H1 (cell line): ENCODE measurements around the gene ZFP36L1. TPM values are rescaled to one million over a fixed set of nuclear protein-coding genes. Genes with fewer than 3 reads are reported as not detected.

Experiments used
- CTCF ChIA-PET: fragments of 300-600 bp; sonication (Branson Sonifier 250); formaldehyde crosslinking; loops from one replicate; lab custom pipeline; 2021; ENCODE audit not compliant: partially characterized antibody; lab: Charles Lee
- POLR2A ChIA-PET: fragments of 300-600 bp; sonication (Branson Sonifier 250); formaldehyde crosslinking; loops from one replicate; lab custom pipeline; 2021; ENCODE audit warnings: inconsistent platforms; ENCODE audit not compliant: partially characterized antibody; lab: Charles Lee
- DNase-seq, 2 experiments: peaks; one replicate each; pipeline versions ENCODE4 v3.0.0 to v3.0.0-alpha.2; 2010 to 2022; ENCODE audit warnings: low spot score in 2 of 2, low read depth in 1 of 2, mixed read lengths in 1 of 2
- FAIRE-seq: peaks from 2 replicates; lab custom pipeline; 2011; peaks lifted over from hg19 to GRCh38; lab: Jason Lieb, UNC
- H2AFZ ChIP-seq: 2 replicates; pipeline ENCODE4 v1.8.1; 2012; ENCODE audit warnings: low read length, inconsistent platforms
- H2AK5ac ChIP-seq: 2 replicates; pipeline ENCODE4 v1.6.1; 2013; ENCODE audit warnings: low read depth, low read length
- H2BK120ac ChIP-seq: replicated peaks from 2 replicates; pipeline ENCODE3; 2013; ENCODE audit warnings: low read depth, low read length, inconsistent platforms
- H2BK12ac ChIP-seq: 2 replicates; pipeline ENCODE4 v1.6.1; 2013; ENCODE audit warnings: low read depth, low read length
- H2BK15ac ChIP-seq: 2 replicates; pipeline ENCODE4 v1.6.1; 2013; ENCODE audit warnings: low read length
- H2BK20ac ChIP-seq: 2 replicates; pipeline ENCODE4 v1.6.1; 2013; ENCODE audit warnings: low read length
- H2BK5ac ChIP-seq: 2 replicates; pipeline ENCODE4 v1.6.1; 2013; ENCODE audit warnings: low read depth, low read length
- H3K14ac ChIP-seq: 2 replicates; pipeline ENCODE4 v1.6.1; 2013; ENCODE audit warnings: inconsistent platforms; ENCODE audit not compliant: insufficient read length
- H3K18ac ChIP-seq: 2 replicates; pipeline ENCODE4 v1.6.1; 2013; ENCODE audit warnings: low read length; ENCODE audit errors: extremely low read depth
- H3K23ac ChIP-seq: 2 replicates; pipeline ENCODE4 v1.6.1; 2013; ENCODE audit warnings: inconsistent platforms; ENCODE audit not compliant: insufficient read length
- H3K23me2 ChIP-seq: 2 replicates; pipeline ENCODE4 v1.6.1; 2013; ENCODE audit warnings: low read depth, low read length
- H3K27ac ChIP-seq: 2 replicates; pipeline ENCODE4 v1.6.1; 2011; ENCODE audit warnings: low read depth, low read length, inconsistent platforms
- H3K27me3 ChIP-seq, 4 experiments: replicated peaks in 1 of 4; 1 replicate in 1 of 4; 2 replicates in 3 of 4; pipeline versions ENCODE4 v1.6.1 to v1.8.1; 2011 to 2013; ENCODE audit warnings: low read length in 3 of 4, mild to moderate bottlenecking in 3 of 4, inconsistent platforms in 2 of 4, mixed read lengths in 2 of 4, moderate library complexity in 1 of 4; ENCODE audit not compliant: control insufficient read depth in 3 of 4, insufficient read depth in 3 of 4; ENCODE audit errors: extremely low read depth in 1 of 4
- H3K36me3 ChIP-seq, 4 experiments: 2 replicates each; pipeline versions ENCODE4 v1.6.1 to v1.8.1; 2011 to 2013; ENCODE audit warnings: mild to moderate bottlenecking in 4 of 4, low read length in 3 of 4, moderate library complexity in 2 of 4, control low read depth in 1 of 4, inconsistent platforms in 1 of 4; ENCODE audit not compliant: insufficient read depth in 4 of 4, control insufficient read depth in 2 of 4
- H3K4ac ChIP-seq: replicated peaks from 2 replicates; pipeline ENCODE3; 2013; ENCODE audit warnings: low read length, low read depth, mixed read lengths, inconsistent platforms; ENCODE audit not compliant: insufficient read length
- H3K4me1 ChIP-seq, 4 experiments: replicated peaks in 1 of 4; 1 replicate in 1 of 4; 2 replicates in 3 of 4; pipeline versions ENCODE4 v1.6.1 to v1.8.1; 2011 to 2013; ENCODE audit warnings: low read length in 3 of 4, inconsistent platforms in 2 of 4, mixed read lengths in 1 of 4; ENCODE audit not compliant: insufficient read depth in 4 of 4, control insufficient read depth in 3 of 4
- H3K4me2 ChIP-seq, 2 experiments: 2 replicates each; pipeline versions ENCODE4 v1.6.1 to v1.8.1; 2011 to 2013; ENCODE audit warnings: low read depth in 2 of 2, low read length in 2 of 2, control low read depth in 1 of 2, inconsistent platforms in 1 of 2, mild to moderate bottlenecking in 1 of 2; ENCODE audit not compliant: insufficient read depth in 1 of 2
- H3K4me3 ChIP-seq, 4 experiments: fragments of 200-600, 300-600 bp in 1 of 4; sonication (generic), shearing (Covaris generic), sonication (Bioruptor Twin) in 1 of 4; 2 replicates each; pipeline versions ENCODE4 v1.5.1 to v1.8.1; 2011 to 2016; ENCODE audit warnings: low read length in 4 of 4, low read depth in 3 of 4, control low read depth in 2 of 4, inconsistent platforms in 2 of 4, mild to moderate bottlenecking in 2 of 4, mixed read lengths in 1 of 4, moderate library complexity in 1 of 4; ENCODE audit not compliant: insufficient read depth in 2 of 4; ENCODE audit errors: extremely low read depth in 1 of 4
- H3K56ac ChIP-seq: replicated peaks from 2 replicates; pipeline ENCODE3; 2013; ENCODE audit warnings: low read depth, mild to moderate bottlenecking, mixed read lengths, low read length, inconsistent platforms; ENCODE audit not compliant: insufficient read length
- H3K79me1 ChIP-seq: 2 replicates; pipeline ENCODE4 v1.6.1; 2013; ENCODE audit warnings: low read depth, low read length, control low read depth
- H3K79me2 ChIP-seq, 2 experiments: 2 replicates each; pipeline versions ENCODE4 v1.6.1 to v1.8.1; 2012 to 2013; ENCODE audit warnings: low read length in 2 of 2, mild to moderate bottlenecking in 2 of 2, inconsistent platforms in 1 of 2; ENCODE audit not compliant: insufficient read depth in 2 of 2, control insufficient read depth in 1 of 2
- H3K9ac ChIP-seq, 4 experiments: replicated peaks in 1 of 4; 1 replicate in 1 of 4; 2 replicates in 3 of 4; pipeline versions ENCODE4 v1.6.1 to v1.8.1; 2011 to 2013; ENCODE audit warnings: low read depth in 3 of 4, low read length in 3 of 4, control low read depth in 2 of 4, mild to moderate bottlenecking in 2 of 4, moderate library complexity in 2 of 4, inconsistent platforms in 1 of 4; ENCODE audit errors: extremely low read depth in 1 of 4
- H3K9me3 ChIP-seq, 2 experiments: 2 replicates each; pipeline versions ENCODE4 v1.6.1 to v1.8.1; 2012 to 2013; ENCODE audit warnings: mild to moderate bottlenecking in 2 of 2, moderate library complexity in 2 of 2, control low read depth in 1 of 2, inconsistent platforms in 1 of 2, low read depth in 1 of 2, low read length in 1 of 2, mixed read lengths in 1 of 2; ENCODE audit not compliant: insufficient read depth in 2 of 2
- H4K20me1 ChIP-seq, 2 experiments: replicated peaks in 1 of 2; 2 replicates each; pipeline versions ENCODE3 to v1.8.1; 2011 to 2013; ENCODE audit warnings: inconsistent platforms in 2 of 2, low read length in 2 of 2, mild to moderate bottlenecking in 1 of 2; ENCODE audit not compliant: insufficient read depth in 2 of 2, control insufficient read depth in 1 of 2
- H4K5ac ChIP-seq: 2 replicates; pipeline ENCODE4 v1.6.1; 2013; ENCODE audit warnings: low read length, low read depth, mixed read lengths, inconsistent platforms; ENCODE audit not compliant: insufficient read length
- H4K8ac ChIP-seq: 2 replicates; pipeline ENCODE4 v1.8.0; 2013; ENCODE audit warnings: mild to moderate bottlenecking, moderate library complexity, low read length, inconsistent platforms; ENCODE audit not compliant: insufficient read depth; ENCODE audit errors: extremely low read depth
- H4K91ac ChIP-seq: replicated peaks from 2 replicates; pipeline ENCODE3; 2013; ENCODE audit warnings: low read length, mixed read lengths, inconsistent platforms; ENCODE audit not compliant: insufficient read length
- ASH2L ChIP-seq: fragments of 200-600, 300-600 bp; sonication (generic); IDR thresholded peaks from one replicate; pipeline ENCODE4 v1.7.1; 2017; ENCODE audit warnings: low read length
- SAP30 ChIP-seq: fragments of 300-600 bp; sonication (generic); IDR thresholded peaks from 2 replicates; pipeline ENCODE4 v1.7.1; 2012; ENCODE audit warnings: low read length, moderate library complexity, mild to moderate bottlenecking, inconsistent platforms; ENCODE audit not compliant: insufficient read depth, insufficient replicate concordance
- SIN3A ChIP-seq, 2 experiments: IDR thresholded peaks in 1 of 2; conservative IDR thresholded peaks in 1 of 2; 2 replicates each; pipeline ENCODE4 v1.6.1; 2011 to 2012; ENCODE audit warnings: low read length in 2 of 2, improper control_type of control experiment in 1 of 2, low read depth in 1 of 2, mild to moderate bottlenecking in 1 of 2
- TBP ChIP-seq: IDR thresholded peaks from 2 replicates; pipeline ENCODE4 v1.6.1; 2011; ENCODE audit warnings: low read depth, low read length, improper control_type of control experiment
- WGBS, 2 experiments: shearing (Covaris generic) in 1 of 2; methylation state at CpG; one replicate each; pipeline versions ENCODE4 v1.1.6 to v1.1.7; 2013 to 2015; ENCODE audit warnings: low lambda C conversion rate in 2 of 2, mixed read lengths in 2 of 2, inconsistent platforms in 1 of 2, low coverage in 1 of 2, missing lambda C conversion rate in 1 of 2; ENCODE audit not compliant: insufficient replicate concordance in 2 of 2, insufficient coverage in 1 of 2, insufficient read length in 1 of 2; ENCODE audit errors: extremely low coverage in 1 of 2, missing lambda C conversion rate in 1 of 2; 5-methylcytosine and 5-hydroxymethylcytosine counted together
- polyA plus RNA-seq, 7 experiments: library from polyadenylated mRNA; depleted of rRNA in 3 of 7; stranded (reverse) in 5 of 7; unstranded in 2 of 7; fragments of >200 nt in 5 of 7; fragments of 200-250 nt in 2 of 7; gene quantifications; 1 replicate in 5 of 7; 2 replicates in 1 of 7; 4 replicates in 1 of 7; pipeline versions ENCODE4 v1.2.1 to v1.2.3, GENCODE V29; 2011 to 2013; ENCODE audit warnings: missing spikeins in 2 of 7, mixed read lengths in 2 of 7
- total RNA-seq: library from RNA; stranded (reverse); fragmentation: NEBNext Ultra II Directional; extraction: Animal tissue kit (Norgen Biotek cat#: 25700); gene quantifications from 2 replicates; pipeline ENCODE4 v1.2.1, GENCODE V29; 2021

Gene ZFP36L1
- total and polyA plus RNA-seq, 2 of the 8 experiments (the other 6 are each of a cell fraction or from before 2014, with no cell fraction given), result 80.4 to 132 TPM

DNA sequence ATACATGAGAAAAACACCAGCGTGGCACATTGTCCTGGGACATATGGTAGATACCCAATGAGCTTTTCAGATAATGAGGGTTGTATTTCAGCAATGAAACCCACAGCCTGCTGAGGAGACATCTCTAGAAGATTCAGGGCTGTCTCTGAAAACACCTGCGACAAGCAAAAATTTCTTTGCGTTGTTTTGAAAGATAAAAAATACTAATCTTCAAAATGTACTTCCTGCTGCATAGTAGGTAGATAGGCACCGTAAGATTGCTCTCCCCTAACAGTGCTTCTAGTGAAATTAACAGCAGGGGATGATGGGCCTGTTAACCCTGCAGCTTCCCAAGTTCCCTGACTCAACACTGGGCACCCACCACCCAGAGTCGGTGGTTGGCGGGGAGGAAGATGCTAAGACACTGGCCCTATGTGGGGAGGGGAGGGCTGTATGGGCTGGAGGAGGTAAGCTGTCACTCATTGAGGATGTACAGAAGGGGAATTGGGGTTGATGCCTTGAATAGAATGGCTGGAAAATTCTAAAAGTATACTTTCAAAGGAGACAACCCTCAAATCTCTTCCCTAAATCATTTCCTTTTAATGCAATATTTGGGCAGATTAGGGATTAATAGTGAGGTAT lies 20.0 kb downstream of the ZFP36L1 start:
- Histone ChIP-seq H3K23me2 (no peaks in the 10 kb centered on the region), H2BK20ac (no peak overlapping the region), H4K20me1 (no peaks in the 10 kb centered on the region), H4K91ac (no peak overlapping the region), H3K79me2 (no peaks in the 10 kb centered on the region), H3K27ac (no peak overlapping the region), H4K5ac (no peak overlapping the region), H3K4ac (no peak overlapping the region), H2BK15ac (no peak overlapping the region), H3K79me1 (no peaks in the 10 kb centered on the region), H3K36me3 (no peaks in the 10 kb centered on the region; a peak in 1 of 8 replicates), H3K4me1 (no peaks in the 10 kb centered on the region; a peak in 1 of 7 replicates), H2AK5ac (no peak overlapping the region), H3K23ac (no peak overlapping the region), H4K8ac (no peak overlapping the region), H3K18ac (no peak overlapping the region), H2BK5ac (no peak overlapping the region), H3K9ac (no peak overlapping the region), H2BK12ac (no peak overlapping the region), H3K56ac (no peak overlapping the region), H2BK120ac (no peak overlapping the region), H3K9me3 (no peaks in the 10 kb centered on the region), H3K14ac (no peak overlapping the region), H3K27me3 (no peaks in the 10 kb centered on the region), H3K4me3 (no peak overlapping the region), H2AFZ (no peak overlapping the region), H3K4me2 (no peak overlapping the region)
- ChIA-PET CTCF (interaction anchor here (0.6 to 4.1 kb wide), 10 partner anchors 9 to 358 kb away, joined by 3 to 31 read pairs (median 4); no protein-coding TSS in a partner anchor), POLR2A (interaction anchor here (19.6 kb wide), 1 partner anchor 16 kb away, joined by 197 read pairs; the partner anchor contains the start of gene ZFP36L1)
- no peak for FAIRE-seq
- WGBS, 2 experiments, result 92% methylated on average over 6 of the region's 6 CpGs; no CpG with 5 or more reads in 1 of the 2 experiments
- DNase-seq, result no peak
- TF ChIP-seq ASH2L, result no peak
- no peak for TF ChIP-seq TBP
- TF ChIP-seq SAP30, result no peak
- TF ChIP-seq SIN3A (conservative IDR thresholded peaks at IDR 0.05 in 1 of 2, IDR thresholded peaks at IDR 0.05 in 1 of 2; ENCODE audit: low read depth in 1 of 2, low read length in 2 of 2), result no peak
